Muscle of arm (tissue), 12 donors: ENCODE results near the gene UMODL1. TPM values are rescaled to one million over a fixed set of nuclear protein-coding genes. Genes with fewer than 3 reads are reported as not detected.
A peak's percentile ranks its signal among the peaks of the same experiment; 100 is the strongest.
"Not testable (repeated sequence)": the region's sequence is repeated elsewhere in the genome, so short reads cannot be mapped to it uniquely, and the experiment has no call there.

Source experiments
- DNase-seq: peaks from one replicate; pipeline ENCODE4 v3.0.0-alpha.2; 2013
- polyA plus RNA-seq, 12 donors: library from polyadenylated mRNA; unstranded; fragments of 120-200 nt; gene quantifications; one replicate each; pipeline ENCODE4 v1.2.1, GENCODE V29; 2013; ENCODE audit not compliant: insufficient read length in 12 of 12

Gene UMODL1
- polyA plus RNA-seq, 12 donors: 0.12 TPM; not detected in 11

- DNase-seq: no peak
Measured at GRCh38 chr21:42161956-42162681, 91.0 kb downstream of the UMODL1 start.

DNA sequence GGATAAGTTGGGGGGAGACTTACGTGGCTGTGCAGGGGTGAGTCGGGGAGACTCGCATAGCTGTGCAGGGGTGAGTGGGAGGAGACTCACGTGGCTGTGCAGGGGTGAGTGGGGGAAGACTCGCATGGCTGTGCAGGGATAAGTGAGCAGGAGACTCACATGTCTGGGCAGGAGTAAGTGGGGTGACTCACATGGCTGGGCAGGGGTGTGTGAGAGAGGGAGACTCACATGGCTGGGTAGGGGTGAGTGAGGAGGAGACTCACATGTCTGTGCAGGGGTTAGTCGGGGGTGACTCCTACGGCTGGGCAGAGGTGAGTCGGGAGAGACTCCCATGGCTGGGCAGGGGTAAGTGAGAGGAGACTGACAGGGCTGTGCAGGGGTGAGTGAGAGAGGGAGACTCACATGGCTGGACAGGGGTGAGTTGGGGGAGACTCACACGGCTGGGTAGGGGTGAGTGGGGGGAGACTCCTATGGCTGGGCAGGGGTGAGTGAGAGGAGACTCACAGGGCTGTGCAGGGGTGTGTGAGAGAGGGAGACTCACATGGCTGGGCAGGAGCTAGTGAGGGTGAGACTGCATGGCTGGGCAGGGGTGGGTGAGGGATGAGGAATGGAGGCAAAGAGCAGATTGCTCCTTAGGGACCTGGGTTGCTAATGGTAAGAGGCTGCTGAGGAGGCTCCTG is 91.9 kb downstream of the UMODL1 start:
- no peak for DNase-seq

- no peak for DNase-seq
Measured at GRCh38 chr21:42163511-42163863, 92.4 kb downstream of the UMODL1 start.

GRCh38 chr21:42164064-42164789 is 93.1 kb downstream of the UMODL1 start:
- DNase-seq: no peak

DNA sequence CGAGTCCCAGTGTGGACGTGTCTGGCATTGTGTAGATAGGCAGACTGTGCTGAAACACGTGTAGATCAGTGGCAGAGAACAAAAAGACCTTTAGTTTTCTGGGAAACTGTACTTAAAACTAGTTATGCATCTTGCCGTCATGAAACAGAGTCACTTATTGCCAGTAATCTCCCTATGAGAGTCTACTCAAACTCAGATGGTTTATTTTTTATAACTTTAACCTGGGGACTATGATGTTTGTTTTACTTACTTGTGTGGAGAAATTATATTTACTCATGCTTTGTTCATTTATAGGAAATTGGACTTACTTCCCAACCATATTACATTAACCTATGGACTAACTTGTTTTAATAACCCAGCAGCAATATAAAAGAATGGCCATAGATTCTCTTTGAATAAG is 93.7 kb downstream of the UMODL1 start:
- no peak for DNase-seq

GRCh38 chr21:42165901-42166300 is 94.8 kb downstream of the UMODL1 start:
- DNase-seq: no peak

DNA sequence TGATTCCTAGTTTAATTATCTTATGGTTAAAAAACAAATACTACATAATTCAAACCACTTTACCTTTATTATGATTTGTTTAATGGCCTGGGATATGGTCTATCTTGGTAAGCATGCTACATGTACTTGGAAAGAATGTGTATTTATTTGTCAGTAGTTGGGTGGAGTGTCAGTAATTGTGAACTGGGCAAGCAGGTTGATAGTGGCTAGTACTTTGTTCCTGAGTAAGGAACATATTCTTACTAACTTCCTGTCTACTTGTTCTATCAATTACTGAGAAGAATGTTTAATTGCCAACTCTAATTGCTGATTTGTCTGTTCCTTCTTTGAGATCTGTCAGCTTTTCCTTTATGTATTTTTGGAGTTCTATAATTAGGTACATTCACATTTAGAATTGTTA is 98.6 kb downstream of the UMODL1 start:
- DNase-seq: no peak

- DNase-seq: no peak
Measured at GRCh38 chr21:42171091-42172053, 100.3 kb downstream of the UMODL1 start.

DNA sequence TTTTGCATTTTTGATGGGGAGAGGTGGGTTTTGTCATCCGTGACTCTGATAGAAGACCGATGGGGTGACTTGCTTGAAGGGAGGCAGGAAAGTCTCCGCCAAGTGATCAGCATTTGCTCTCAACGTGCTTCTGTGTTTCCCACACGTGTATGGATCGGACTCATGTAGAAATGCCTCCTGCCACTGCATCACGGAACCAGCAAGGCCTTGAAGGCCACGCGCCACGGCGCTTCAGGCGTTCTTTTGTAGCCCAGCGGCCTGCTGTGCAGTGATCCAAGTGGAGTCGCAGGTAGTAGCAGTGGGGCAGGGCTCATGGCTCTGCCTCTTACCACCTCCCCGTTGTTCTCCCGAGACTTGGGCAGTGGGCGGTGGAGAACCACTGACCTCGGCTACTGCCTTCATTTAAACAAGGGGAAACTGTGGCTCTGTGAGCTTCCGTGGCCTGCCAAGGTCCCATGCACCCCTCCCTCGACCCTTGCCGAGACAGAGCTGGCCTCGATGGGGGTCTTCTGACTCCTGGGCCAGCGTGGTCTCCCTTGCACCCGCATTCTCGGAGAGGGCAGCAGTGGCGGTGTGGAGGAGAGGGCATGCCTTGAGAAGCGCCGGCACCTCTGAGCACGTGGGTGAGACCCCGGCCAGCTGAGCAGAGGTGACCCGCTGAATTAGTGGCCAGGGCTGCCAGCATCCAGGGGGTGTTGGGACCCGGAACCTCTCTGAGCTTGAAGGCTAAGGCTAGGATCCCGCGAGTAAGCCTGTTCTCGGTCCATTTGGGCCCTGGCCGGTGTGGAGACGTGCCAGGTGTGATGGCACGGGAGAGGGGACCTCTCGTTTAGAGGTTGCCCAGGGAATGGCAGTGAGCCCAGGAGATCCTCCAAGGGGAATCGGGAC is 101.7 kb downstream of the UMODL1 start:
- no peak for DNase-seq

GRCh38 chr21:42174173-42174572 is 103.1 kb downstream of the UMODL1 start:
- no peak for DNase-seq

GRCh38 chr21:42175110-42175710 is 104.1 kb downstream of the UMODL1 start:
- DNase-seq: no peak

GRCh38 chr21:42176859-42177258 is 105.7 kb downstream of the UMODL1 start:
- peak; percentile 71 for DNase-seq

GRCh38 chr21:42179316-42179715 is 108.2 kb downstream of the UMODL1 start:
- no peak for DNase-seq

DNA sequence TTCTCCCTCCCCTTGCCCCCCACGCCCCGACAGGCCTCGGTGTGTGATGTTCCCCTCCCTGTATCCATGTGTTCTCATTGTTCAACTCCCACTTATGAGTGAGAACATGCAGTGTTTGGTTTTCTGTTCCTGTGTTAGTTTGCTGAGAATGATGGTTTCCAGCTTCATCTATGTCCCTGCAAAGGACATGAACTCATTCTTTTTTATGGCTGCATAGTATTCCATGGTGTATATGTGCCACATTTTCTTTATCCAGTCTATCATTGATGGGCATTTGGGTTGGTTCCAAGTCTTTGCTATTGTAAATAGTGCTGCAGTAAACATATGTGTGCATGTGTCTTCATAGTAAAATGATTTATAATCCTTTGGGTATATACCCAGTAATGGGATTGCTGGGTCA is 108.9 kb downstream of the UMODL1 start:
- not testable (repeated sequence) for DNase-seq

DNA sequence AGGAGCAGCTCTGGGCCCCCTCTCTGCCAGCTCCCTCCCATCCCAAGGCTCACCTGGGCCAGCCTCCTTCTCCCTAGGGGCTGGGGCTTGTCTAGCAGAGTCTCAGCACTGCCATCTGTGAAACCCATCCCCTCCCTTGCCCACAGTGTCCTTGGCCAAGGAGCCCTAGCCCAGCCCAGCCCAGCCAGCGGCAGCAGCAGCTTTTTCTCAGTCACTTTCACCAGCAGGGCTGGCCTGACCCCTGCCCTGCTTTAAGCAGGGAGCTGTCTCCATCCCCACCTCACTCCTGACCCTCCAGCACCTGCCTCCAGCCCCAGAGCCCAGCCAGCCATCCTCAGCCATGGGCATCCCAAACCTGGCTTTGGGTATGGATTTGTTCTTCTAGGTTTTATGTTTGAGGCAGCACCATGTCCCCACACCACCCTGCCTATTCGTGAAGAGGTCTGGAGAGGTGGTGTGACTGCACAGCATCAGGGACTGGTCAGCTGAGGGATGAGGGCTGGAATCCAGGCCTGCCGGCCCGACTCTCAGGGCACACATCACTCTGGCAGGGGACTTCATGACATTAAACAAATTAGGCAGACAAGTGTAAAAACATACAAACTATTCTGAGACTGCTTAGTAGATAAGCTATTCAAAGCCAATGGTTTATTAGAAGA is 111.7 kb downstream of the UMODL1 start:
- DNase-seq: no peak

DNA sequence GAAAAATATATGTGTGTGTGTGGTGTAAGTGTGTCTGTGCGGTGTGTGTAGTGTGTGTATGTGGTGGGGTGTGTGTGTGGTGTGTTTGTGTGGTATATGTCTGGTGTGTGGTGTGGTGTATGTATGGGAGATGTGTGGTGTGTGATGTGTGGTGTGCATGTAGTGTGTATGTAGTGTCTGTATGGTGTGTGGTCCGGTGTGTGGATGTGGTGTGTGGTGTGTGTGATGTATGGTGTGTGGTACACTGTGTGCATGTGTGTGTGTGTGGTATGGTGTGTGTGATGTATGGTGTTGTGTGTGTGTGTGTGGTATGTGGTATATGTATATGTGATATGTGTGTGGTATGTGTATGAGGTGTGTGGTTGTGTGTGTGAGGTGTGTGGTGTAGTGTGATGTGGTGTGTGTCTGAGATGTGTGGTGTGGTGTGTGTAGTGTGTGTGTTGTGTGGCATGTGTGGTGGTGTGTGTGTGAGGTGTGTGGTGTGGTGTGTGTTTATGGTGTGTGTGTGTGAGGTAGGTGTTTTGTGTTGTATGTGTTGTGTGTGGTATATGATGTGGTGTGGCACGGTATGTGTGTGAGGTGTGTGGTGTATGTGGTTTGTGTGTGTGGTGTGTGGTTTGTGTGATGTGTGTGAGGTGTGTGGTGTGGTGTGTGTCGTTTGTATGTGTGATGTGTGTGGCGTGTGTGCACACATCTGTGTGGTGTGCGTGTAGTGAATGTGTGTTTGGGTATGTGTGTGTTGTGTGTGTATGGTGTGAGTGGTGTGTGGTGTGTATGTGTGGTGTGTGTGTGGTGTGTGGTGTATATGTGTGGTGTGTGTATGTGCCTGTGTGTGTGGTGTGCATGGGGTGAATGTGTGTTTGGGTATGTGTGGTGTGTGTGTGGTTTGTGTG is 112.5 kb downstream of the UMODL1 start:
- DNase-seq: no peak

- DNase-seq: no peak
Measured at GRCh38 chr21:42186591-42186990, 115.5 kb downstream of the UMODL1 start.

DNA sequence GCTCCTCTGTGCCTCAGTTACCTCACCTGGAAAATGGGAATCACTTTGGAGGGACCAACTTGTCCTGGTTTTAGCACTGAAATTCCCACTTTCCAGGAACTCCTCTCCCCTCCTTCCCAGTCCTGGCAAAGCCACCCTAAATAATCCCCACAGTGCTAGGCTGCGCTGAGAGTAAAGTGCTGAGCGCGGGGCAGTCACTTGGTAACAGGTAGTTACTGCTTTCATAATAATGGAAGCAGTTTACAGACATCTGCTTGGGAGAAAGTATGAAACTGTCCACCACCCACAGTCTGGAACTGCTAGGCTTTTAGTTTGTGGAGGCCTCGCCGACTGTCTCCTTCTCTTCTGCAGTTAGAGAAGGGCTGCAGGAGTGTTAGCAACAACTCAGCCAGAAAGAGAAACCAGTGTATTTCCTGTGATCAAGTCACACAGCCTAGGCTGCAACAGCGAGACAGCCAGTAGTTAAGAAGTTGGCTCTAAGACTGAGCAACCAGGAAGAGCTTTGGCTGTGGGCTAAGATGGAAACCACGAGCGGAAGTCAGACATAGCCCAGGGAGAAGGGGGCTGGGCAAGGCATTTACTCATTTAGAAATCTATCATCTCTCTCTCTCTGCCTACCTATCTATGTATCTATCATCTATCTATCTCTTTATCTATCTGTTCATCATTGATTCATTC is 117.0 kb downstream of the UMODL1 start:
- peak; percentile 41 for DNase-seq
